ENCODE measurements around the gene ELMOD3. TPM values are rescaled to one million over a fixed set of nuclear protein-coding genes. Genes with fewer than 3 reads are reported as not detected.
"Not testable (repeated sequence)": the region's sequence is repeated elsewhere in the genome, so short reads cannot be mapped to it uniquely, and the experiment has no call there.

Gene ELMOD3
- total RNA-seq, 1 donor from 2014 or later = 19.6 TPM

DNA sequence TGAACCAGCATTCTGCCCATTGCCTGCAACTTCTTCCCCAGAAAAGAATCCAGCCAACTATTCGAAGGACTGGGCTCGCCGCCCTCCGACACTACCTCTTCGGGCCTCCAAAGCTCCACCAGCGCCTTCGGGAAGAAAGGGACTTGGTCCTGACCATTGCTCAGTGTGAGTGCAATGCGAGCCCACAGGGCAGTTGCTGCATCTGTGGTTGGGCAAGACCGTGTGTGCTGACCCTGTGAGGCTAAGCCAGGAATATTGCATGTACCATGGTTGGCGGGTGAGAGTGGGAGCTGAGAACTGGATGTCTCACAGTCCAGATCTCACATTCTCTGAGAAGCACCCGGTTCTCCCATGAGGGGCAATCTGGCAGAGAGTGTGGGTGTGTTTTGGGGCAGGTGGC is 16.5 kb downstream of the ELMOD3 start:
- Histone ChIP-seq H3K27ac (no peak overlapping the region), H3K4me3 (no peak overlapping the region), H3K36me3 (peaks cover 48% of the 10 kb centered on the region), H3K27me3 (ENCODE audit: low read depth) (no peaks in the 10 kb centered on the region), H3K9me3 (no peaks in the 10 kb centered on the region), H3K4me1 (no peaks in the 10 kb centered on the region)
- ATAC-seq = no peak
- TF ChIP-seq, protein P1, sequence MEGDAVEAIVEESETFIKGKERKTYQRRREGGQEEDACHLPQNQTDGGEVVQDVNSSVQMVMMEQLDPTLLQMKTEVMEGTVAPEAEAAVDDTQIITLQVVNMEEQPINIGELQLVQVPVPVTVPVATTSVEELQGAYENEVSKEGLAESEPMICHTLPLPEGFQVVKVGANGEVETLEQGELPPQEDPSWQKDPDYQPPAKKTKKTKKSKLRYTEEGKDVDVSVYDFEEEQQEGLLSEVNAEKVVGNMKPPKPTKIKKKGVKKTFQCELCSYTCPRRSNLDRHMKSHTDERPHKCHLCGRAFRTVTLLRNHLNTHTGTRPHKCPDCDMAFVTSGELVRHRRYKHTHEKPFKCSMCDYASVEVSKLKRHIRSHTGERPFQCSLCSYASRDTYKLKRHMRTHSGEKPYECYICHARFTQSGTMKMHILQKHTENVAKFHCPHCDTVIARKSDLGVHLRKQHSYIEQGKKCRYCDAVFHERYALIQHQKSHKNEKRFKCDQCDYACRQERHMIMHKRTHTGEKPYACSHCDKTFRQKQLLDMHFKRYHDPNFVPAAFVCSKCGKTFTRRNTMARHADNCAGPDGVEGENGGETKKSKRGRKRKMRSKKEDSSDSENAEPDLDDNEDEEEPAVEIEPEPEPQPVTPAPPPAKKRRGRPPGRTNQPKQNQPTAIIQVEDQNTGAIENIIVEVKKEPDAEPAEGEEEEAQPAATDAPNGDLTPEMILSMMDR (IDR thresholded peaks at IDR 0.05) = no peak
- DNase-seq = no peak
- intact Hi-C loops (cut with DNase I) = no loop called here

DNA sequence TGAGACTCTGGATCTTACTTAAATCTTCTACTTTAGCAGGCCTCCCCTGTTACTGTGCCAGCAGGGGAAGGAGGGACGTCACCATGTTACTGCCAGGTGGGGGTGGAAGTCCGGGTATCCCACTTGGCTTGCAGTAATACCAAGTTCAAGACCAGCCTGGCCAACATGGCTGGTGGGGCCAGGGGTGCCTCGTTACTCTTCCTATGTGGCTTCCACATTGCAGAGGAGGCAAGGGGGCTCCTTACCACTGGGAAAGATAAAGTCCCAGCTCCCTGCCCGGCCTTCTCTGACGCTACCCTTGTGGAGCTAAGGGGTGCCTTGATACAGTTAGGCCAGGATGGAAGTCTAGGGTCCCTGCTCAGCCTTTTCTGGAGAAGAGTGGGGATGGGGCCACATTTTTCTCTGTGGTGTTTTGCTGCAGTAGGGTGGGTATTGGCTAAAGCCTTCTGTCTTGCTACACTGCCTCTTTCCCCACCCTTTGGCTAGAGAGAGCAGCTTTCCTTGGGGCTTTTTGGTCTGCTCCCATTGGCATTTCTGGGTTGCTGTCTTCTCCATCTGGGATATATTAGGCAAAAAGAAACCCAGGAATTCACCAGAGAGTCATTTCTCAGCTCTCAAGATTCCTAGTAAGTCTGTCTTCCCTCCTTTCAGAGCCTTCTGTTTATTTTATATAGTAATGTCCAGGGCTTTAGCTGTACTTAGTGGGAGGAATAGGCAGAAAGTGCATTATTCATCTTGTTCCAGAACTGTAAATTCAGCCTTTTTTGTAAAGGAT is 21.9 kb downstream of the ELMOD3 start:
- H3K36me3 ChIP-seq = peaks cover 67% of the 10 kb centered on the region
- H3K4me3 ChIP-seq = no peak overlapping the region
- no peak overlapping the region for H3K27ac ChIP-seq
- ATAC-seq = no peak
- intact Hi-C loops (cut with DNase I) = no loop called here
- TF ChIP-seq, protein P1 (IDR thresholded peaks at IDR 0.05) = no peak
- H3K9me3 ChIP-seq = no peaks in the 10 kb centered on the region
- no peak for DNase-seq
- no peaks in the 10 kb centered on the region for H3K4me1 ChIP-seq
- no peaks in the 10 kb centered on the region for H3K27me3 ChIP-seq (ENCODE audit: low read depth)

DNA sequence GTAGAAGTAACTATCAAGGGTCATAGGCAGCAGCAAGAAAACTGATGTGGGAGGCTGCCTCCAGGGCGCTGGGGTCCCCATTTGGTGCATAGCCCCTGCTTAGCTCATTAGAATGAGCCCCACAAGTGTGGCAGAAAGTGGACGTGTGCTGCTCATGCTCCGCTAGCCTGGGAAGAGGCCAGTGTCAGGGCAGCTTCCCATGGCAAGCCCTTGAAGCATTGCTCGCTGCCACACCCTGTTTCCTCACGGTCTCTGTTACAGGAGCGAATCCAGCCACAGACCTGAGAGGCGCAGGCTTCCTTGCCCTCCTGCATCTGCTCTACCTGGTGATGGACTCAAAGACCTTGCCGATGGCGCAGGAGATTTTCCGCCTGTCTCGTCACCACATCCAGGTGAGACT is 22.5 kb downstream of the ELMOD3 start:
- Histone ChIP-seq H3K36me3 (peaks cover 63% of the 10 kb centered on the region), H3K27ac (no peak overlapping the region), H3K4me3 (no peak overlapping the region), H3K4me1 (no peaks in the 10 kb centered on the region), H3K9me3 (no peaks in the 10 kb centered on the region), H3K27me3 (ENCODE audit: low read depth) (no peaks in the 10 kb centered on the region)
- intact Hi-C loops (cut with DNase I) = no loop called here
- ATAC-seq (no peak), DNase-seq (no peak)
- TF ChIP-seq, protein P1 (IDR thresholded peaks at IDR 0.05) = no peak

DNA sequence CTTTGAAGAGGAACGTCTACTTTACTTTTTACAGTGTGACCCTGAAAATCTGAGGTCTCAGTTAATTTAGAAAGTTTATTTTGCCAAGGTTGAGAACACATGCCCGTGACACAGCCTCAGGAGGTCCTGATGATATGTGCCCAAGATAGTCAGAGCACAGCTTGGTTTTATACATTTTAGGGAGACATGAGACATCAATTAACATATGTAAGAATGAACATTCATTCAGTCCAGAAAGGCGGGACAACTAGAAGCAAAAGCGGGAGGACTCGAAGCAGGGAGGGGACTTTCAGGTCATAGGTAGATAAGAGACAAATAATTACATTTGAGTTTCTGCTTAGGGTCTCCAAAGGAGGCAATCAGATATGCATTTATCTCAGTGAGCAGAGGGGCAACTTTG is 23.7 kb downstream of the ELMOD3 start:
- no peak overlapping the region for H3K27ac ChIP-seq
- TF ChIP-seq, protein P1 (IDR thresholded peaks at IDR 0.05) = no peak
- no peak overlapping the region for H3K4me3 ChIP-seq
- DNase-seq (no peak), ATAC-seq (no peak)
- H3K27me3 ChIP-seq (ENCODE audit: low read depth) = no peaks in the 10 kb centered on the region
- H3K36me3 ChIP-seq = peaks cover 63% of the 10 kb centered on the region
- intact Hi-C loops (cut with DNase I) = no loop called here
- no peaks in the 10 kb centered on the region for H3K4me1 ChIP-seq
- H3K9me3 ChIP-seq = no peaks in the 10 kb centered on the region

DNA sequence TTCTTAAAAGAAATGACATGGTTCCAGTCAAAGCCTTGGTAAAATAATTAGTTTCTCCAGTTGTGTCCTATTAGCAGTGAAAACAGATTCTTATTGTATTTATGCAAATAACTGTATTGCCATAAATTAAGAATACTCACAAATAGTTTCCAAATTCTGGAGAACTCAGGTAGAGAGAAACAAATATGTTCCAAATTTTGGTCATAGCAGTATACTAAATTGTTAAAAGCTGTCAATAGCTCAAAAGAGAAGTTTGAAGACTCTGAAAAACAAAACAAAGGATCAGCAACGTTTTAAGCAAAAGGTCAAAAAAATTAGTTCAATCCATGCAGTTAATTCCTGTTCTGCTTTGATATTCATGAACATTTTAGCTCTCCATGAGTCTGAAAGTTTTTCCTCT is 25.5 kb downstream of the ELMOD3 start:
- no peak overlapping the region for H3K27ac ChIP-seq
- TF ChIP-seq, protein P1 (IDR thresholded peaks at IDR 0.05) = no peak
- H3K9me3 ChIP-seq = no peaks in the 10 kb centered on the region
- intact Hi-C loops (cut with DNase I) = no loop called here
- DNase-seq (no peak), ATAC-seq (no peak)
- H3K27me3 ChIP-seq (ENCODE audit: low read depth) = no peaks in the 10 kb centered on the region
- H3K4me1 ChIP-seq = no peaks in the 10 kb centered on the region
- H3K4me3 ChIP-seq = no peak overlapping the region
- H3K36me3 ChIP-seq = peaks cover 73% of the 10 kb centered on the region

DNA sequence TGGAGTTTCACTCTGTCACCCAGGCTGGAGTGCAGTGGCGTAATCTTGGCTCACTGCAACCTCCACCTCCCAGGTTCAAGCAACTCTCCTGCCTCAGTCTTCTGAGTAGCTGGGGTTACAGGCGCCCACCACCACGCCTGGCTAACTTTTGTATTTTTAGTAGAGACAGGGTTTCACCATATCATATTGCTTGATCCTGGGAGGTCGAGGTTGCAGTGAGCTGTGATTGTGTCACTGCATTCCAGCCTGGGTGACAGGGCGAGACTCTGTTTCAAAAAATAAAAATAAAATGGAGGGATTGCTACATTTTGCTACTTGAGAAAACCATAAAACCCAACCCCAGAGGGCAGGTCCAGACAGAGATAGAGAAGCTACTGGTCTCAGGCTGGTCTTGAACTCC is 28.6 kb downstream of the ELMOD3 start:
- ATAC-seq; intact Hi-C loops (cut with DNase I); H3K27me3 ChIP-seq (ENCODE audit: low read depth); H3K4me1 ChIP-seq; DNase-seq; H3K27ac ChIP-seq; H3K9me3 ChIP-seq; H3K4me3 ChIP-seq: not testable (repeated sequence)
- H3K36me3 ChIP-seq = peaks cover 82% of the 10 kb centered on the region
